ENCODE results near the gene INF2.
"Not testable (repeated sequence)": the region's sequence is repeated elsewhere in the genome, so short reads cannot be mapped to it uniquely, and the experiment has no call there.

INF2 gene

GRCh38 chr14:104689109-104689880 is at the start of gene INF2:
TSS of gene INF2 (plus strand) at chr14:104689618. CDS start at chr14:104701366, 11,748 bp downstream.
- DNase-seq (ENCODE audit: low spot score), result peak; percentile 95

DNA sequence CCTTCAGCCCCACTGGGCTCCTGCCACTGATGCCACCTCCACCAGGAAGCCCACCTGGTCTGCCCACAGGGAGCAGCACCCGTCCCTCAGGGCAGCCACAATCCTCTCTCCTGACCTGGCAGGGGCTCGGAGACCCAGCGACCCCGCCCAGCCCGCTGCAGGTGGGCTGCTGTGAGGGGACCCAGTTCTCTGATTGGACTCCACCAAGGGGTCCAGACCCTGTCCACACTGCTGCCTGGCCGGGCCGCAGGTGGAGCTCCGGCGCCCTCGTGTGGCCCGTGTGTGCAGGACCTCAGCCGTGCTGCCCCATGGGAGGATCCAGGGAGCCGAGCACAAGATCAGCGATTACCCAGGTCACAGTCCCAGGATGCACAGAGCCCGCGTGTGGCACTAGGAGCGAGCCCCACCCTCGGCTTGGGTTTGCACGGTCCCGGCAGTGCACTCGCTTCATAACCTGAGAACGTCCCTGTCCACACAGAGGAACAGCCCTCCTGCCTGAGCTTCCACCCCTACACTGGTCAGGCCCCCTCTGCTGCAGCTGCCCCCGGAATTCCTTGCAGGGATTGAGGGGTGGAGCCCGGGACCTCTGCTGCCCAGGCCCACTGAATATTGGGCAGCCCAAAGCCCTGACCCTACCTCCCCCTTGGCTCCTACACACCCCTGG is 49.4 kb upstream of the INF2 start:
- DNase-seq (ENCODE audit: low spot score), result peak; percentile 90

- DNase-seq (ENCODE audit: low spot score), result no peak
Observed at GRCh38 chr14:104640681-104641080, 48.7 kb upstream of the INF2 start.

GRCh38 chr14:104641753-104642539 is 47.5 kb upstream of the INF2 start:
- no peak for DNase-seq (ENCODE audit: low spot score)

- no peak for DNase-seq (ENCODE audit: low spot score)
Observed at GRCh38 chr14:104642540-104642868, 46.9 kb upstream of the INF2 start.

DNA sequence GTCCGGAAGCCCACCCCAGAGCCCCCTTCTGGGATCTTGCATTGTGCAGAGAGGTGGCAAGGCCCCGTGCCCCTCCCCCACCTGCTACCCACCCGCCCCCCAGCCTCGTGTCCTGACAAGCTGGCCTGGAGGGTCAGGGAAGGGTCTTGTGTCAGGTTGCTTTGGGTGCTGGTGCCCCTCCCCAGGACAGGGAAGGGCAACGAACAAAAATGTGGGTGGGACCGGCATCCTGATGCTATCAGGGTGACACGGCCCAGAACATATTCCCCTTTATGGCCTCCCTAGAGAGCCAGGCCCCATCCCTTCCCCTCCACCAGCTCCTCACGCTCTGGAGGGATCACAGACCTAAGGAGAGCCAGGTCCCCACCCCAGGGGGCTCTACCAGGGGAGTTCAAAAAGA is 46.1 kb upstream of the INF2 start:
- DNase-seq (ENCODE audit: low spot score), result peak; percentile 3

DNA sequence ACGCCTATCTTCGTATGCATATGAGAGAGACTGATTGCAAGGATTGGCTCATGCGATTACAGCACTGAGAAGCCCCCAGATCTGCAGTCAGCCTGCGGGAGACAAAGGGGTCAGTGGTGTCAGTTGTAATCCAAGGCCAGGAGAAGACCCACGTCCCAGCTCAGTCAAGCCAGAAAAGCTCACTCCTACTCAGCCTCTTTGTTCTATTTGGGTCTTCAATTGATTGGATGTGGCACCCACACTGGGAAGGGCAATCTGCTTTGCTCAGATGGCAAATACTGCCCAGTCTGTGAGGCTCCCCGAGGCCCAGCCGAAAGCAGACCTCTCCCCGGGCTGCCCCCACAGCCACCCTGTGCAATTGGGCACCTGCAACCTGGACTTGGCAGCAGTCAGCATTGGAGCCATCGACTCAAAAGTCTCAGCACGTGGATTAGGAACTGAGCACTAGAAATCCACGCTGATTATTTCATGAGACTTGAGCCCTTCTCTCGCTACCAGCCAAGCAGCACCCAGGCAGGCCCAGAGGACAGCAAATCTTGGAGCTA is 45.3 kb upstream of the INF2 start:
- no peak for DNase-seq (ENCODE audit: low spot score)

GRCh38 chr14:104644656-104645378 is 44.6 kb upstream of the INF2 start:
- DNase-seq (ENCODE audit: low spot score), result no peak

DNA sequence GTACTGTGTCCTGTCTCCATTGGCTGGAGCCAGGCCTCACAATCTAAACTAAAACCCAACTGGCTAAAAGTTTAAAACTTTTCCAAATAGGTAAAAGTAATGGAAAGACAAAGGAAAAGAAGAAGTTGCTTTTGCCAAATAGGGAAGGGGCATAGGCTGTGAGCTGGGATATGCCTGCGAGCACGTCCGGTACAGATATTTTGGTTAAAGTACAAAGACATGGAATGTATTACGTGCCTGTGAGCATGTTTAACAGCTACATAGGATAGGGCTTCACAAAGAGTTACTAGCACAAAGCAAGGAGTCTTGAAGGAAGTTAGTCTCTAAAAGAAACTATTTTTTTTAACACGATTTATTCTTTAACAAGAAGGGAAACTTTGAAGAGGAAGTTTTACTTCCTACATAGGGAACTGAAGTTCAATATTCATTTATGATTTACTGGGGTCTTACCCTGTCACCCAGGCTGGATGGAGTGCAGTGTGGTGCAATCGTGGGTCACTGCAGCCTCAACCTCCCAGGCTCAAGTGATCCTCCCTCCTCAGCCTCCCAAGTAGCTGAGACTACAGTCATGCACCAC is 41.9 kb upstream of the INF2 start:
- DNase-seq (ENCODE audit: low spot score), result no peak

DNA sequence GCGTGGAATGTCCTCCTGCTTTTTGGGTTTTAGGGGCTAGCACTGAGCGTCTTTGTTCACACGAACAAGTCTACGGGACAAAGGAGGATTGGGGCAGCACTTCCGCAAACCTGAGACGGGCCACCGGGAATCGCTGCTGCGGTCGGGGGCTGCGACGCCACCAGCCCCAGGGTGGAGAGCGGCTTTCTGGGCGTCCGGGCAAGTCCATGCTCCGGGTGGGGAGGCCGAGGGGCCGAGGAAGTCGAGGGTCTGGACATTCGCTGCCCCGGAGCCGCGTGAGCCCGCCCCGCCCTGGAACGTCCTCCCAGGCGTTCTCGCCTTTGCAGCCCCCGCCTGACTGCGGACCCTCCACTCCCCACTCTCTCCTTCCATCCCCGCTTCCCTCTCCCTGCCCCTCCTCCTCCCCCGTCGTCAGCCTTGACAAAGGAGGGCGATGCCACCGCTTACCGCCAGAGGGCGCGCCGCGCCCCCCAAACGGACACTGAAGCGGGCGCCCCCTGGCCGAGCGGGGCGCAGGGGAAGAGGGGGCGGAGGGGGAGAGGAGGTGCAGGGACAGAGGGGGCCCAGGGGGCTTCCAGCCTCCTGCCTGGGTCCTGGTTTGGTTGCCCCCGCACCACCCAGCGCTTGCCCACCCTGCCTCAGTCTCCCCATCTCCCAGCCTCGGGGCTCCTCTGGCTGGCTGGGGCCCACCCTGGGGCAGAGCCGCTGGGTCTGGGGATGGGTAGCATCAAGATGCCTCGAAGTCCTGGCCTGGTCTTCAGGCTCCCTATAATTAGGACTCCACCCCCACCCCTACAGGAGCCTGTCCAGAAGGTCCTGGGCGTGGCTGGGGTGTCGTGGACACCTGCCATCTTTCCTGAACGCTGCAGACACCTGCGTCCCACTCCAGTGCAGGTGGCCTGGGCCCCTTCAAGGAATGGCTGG is 39.1 kb upstream of the INF2 start:
- peak; percentile 93 for DNase-seq (ENCODE audit: low spot score)

- no peak for DNase-seq (ENCODE audit: low spot score)
Observed at GRCh38 chr14:104650981-104651875, 38.2 kb upstream of the INF2 start.

GRCh38 chr14:104651876-104652260 is 37.5 kb upstream of the INF2 start:
- no peak for DNase-seq (ENCODE audit: low spot score)

- DNase-seq (ENCODE audit: low spot score), result no peak
Observed at GRCh38 chr14:104652386-104652785, 37.0 kb upstream of the INF2 start.

GRCh38 chr14:104653130-104653920 is 36.1 kb upstream of the INF2 start:
- DNase-seq (ENCODE audit: low spot score), result not testable (repeated sequence)

- no peak for DNase-seq (ENCODE audit: low spot score)
Observed at GRCh38 chr14:104654119-104654518, 35.3 kb upstream of the INF2 start.

- no peak for DNase-seq (ENCODE audit: low spot score)
Observed at GRCh38 chr14:104655128-104655848, 34.1 kb upstream of the INF2 start.

GRCh38 chr14:104656014-104656714 is 33.3 kb upstream of the INF2 start:
- no peak for DNase-seq (ENCODE audit: low spot score)
